Measurements from ENCODE around the gene C17orf50.
"Not testable (repeated sequence)": the region's sequence is repeated elsewhere in the genome, so short reads cannot be mapped to it uniquely, and the experiment has no call there.

C17orf50 gene

GRCh38 chr17:35751541-35751940 is 9.1 kb upstream of the C17orf50 start:
- not testable (repeated sequence) for DNase-seq (ENCODE audit: low read depth in 1 of 2, low spot score in 1 of 2)

- no peak for DNase-seq (ENCODE audit: low read depth in 1 of 2, low spot score in 1 of 2)
Measured at GRCh38 chr17:35752471-35752870, 8.2 kb upstream of the C17orf50 start.

- no peak for DNase-seq (ENCODE audit: low read depth in 1 of 2, low spot score in 1 of 2)
Measured at GRCh38 chr17:35752945-35753764, 7.5 kb upstream of the C17orf50 start, which contains the start of gene GAS2L2. TSS of gene GAS2L2 (minus strand) at chr17:35753239. CDS start at chr17:35752850, 389 bp downstream.

- DNase-seq (ENCODE audit: low read depth in 1 of 2, low spot score in 1 of 2) = no peak
Measured at GRCh38 chr17:35757243-35757642, 3.4 kb upstream of the C17orf50 start.

GRCh38 chr17:35761601-35762000 is 914 bp downstream of the C17orf50 start:
- DNase-seq (ENCODE audit: low read depth in 1 of 2, low spot score in 1 of 2) = no peak

GRCh38 chr17:35763767-35764122 is 3.1 kb downstream of the C17orf50 start:
- no peak for DNase-seq (ENCODE audit: low read depth in 1 of 2, low spot score in 1 of 2)

GRCh38 chr17:35764123-35764991 is 3.7 kb downstream of the C17orf50 start:
- DNase-seq (ENCODE audit: low read depth in 1 of 2, low spot score in 1 of 2) = peak; percentile 69 to 79

- DNase-seq (ENCODE audit: low read depth in 1 of 2, low spot score in 1 of 2) = no peak
Measured at GRCh38 chr17:35765086-35765710, 4.5 kb downstream of the C17orf50 start.

- no peak for DNase-seq (ENCODE audit: low read depth in 1 of 2, low spot score in 1 of 2)
Measured at GRCh38 chr17:35765756-35766488, 5.2 kb downstream of the C17orf50 start.

GRCh38 chr17:35766489-35766877 is 5.8 kb downstream of the C17orf50 start:
- no peak for DNase-seq (ENCODE audit: low read depth in 1 of 2, low spot score in 1 of 2)

GRCh38 chr17:35766903-35767510 is 6.3 kb downstream of the C17orf50 start:
- DNase-seq (ENCODE audit: low read depth in 1 of 2, low spot score in 1 of 2) = no peak

GRCh38 chr17:35768797-35769196 is 8.1 kb downstream of the C17orf50 start:
- no peak for DNase-seq (ENCODE audit: low read depth in 1 of 2, low spot score in 1 of 2)

- no peak for DNase-seq (ENCODE audit: low read depth in 1 of 2, low spot score in 1 of 2)
Measured at GRCh38 chr17:35769895-35770486, 9.3 kb downstream of the C17orf50 start.

GRCh38 chr17:35773129-35773528 is 12.4 kb downstream of the C17orf50 start:
- no peak for DNase-seq (ENCODE audit: low read depth in 1 of 2, low spot score in 1 of 2)

GRCh38 chr17:35773679-35774425 is 13.2 kb downstream of the C17orf50 start:
- no peak for DNase-seq (ENCODE audit: low read depth in 1 of 2, low spot score in 1 of 2)

GRCh38 chr17:35774499-35774898 is 13.8 kb downstream of the C17orf50 start:
- DNase-seq (ENCODE audit: low read depth in 1 of 2, low spot score in 1 of 2) = no peak

- DNase-seq (ENCODE audit: low read depth in 1 of 2, low spot score in 1 of 2) = no peak
Measured at GRCh38 chr17:35775039-35775438, 14.4 kb downstream of the C17orf50 start.

- DNase-seq (ENCODE audit: low read depth in 1 of 2, low spot score in 1 of 2) = no peak
Measured at GRCh38 chr17:35775583-35775982, 14.9 kb downstream of the C17orf50 start.

GRCh38 chr17:35778641-35779196 is 18.0 kb downstream of the C17orf50 start:
- no peak for DNase-seq (ENCODE audit: low read depth in 1 of 2, low spot score in 1 of 2)

All from activated T-helper 1 cell treated with anti-CD3 and anti-CD28 coated beads, Interleukin-2, amount 50 U/mL, for 16 hours (primary cell).